NB4 (cell line): ENCODE measurements around the gene BLCAP.

Experiments used
- DNase-seq: peaks from one replicate; pipeline ENCODE4 v3.0.0; 2010; ENCODE audit warnings: low read depth
- H3K4me3 ChIP-seq: one replicate; pipeline ENCODE4 v1.5.1; 2011; ENCODE audit warnings: mild to moderate bottlenecking, low read depth, low read length, moderate library complexity
- MYC ChIP-seq: IDR thresholded peaks from 2 replicates; pipeline ENCODE4 v1.6.1; 2011; ENCODE audit warnings: low read depth, low read length
- POLR2A ChIP-seq: IDR thresholded peaks from 2 replicates; pipeline ENCODE4 v1.6.1; 2011; ENCODE audit warnings: mild to moderate bottlenecking; ENCODE audit not compliant: insufficient read length; ENCODE audit errors: extremely low read depth
- TF ChIP-seq, protein P1 (sequence below): IDR thresholded peaks from one replicate; pipeline ENCODE4 v1.5.1; 2012; ENCODE audit warnings: low read depth, low read length
- TF ChIP-seq, protein P2 (sequence below): IDR thresholded peaks from 2 replicates; pipeline ENCODE4 v1.6.1; 2011; ENCODE audit warnings: low read depth, low read length

BLCAP gene

DNA sequence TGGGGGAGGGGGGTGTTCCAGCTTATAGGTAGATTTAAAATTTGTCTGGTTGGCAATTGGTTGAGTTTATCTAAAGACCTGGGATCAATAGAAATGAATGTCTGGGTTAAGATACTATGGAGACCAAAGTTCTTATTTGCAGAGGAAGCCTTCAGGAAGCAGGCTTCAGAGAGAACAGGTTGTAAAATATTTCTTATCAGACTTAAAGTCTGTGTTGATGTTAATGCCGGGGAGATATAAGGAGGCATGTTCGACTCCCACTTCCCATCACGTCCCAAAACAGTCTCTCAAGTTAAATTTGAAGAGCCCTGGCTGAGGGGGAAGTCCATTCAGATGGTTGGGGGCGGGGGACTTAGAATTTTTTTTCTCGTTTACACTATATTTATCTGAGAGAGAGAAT, 12.3 kb upstream of the BLCAP start:
- no peak for DNase-seq
- H3K4me3 ChIP-seq, result no peak overlapping the region
- TF ChIP-seq POLR2A (no peak), MYC (no peak)
- TF ChIP-seq, protein P1, sequence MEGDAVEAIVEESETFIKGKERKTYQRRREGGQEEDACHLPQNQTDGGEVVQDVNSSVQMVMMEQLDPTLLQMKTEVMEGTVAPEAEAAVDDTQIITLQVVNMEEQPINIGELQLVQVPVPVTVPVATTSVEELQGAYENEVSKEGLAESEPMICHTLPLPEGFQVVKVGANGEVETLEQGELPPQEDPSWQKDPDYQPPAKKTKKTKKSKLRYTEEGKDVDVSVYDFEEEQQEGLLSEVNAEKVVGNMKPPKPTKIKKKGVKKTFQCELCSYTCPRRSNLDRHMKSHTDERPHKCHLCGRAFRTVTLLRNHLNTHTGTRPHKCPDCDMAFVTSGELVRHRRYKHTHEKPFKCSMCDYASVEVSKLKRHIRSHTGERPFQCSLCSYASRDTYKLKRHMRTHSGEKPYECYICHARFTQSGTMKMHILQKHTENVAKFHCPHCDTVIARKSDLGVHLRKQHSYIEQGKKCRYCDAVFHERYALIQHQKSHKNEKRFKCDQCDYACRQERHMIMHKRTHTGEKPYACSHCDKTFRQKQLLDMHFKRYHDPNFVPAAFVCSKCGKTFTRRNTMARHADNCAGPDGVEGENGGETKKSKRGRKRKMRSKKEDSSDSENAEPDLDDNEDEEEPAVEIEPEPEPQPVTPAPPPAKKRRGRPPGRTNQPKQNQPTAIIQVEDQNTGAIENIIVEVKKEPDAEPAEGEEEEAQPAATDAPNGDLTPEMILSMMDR, result no peak
- TF ChIP-seq, protein P2, sequence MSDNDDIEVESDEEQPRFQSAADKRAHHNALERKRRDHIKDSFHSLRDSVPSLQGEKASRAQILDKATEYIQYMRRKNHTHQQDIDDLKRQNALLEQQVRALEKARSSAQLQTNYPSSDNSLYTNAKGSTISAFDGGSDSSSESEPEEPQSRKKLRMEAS, result no peak

DNA sequence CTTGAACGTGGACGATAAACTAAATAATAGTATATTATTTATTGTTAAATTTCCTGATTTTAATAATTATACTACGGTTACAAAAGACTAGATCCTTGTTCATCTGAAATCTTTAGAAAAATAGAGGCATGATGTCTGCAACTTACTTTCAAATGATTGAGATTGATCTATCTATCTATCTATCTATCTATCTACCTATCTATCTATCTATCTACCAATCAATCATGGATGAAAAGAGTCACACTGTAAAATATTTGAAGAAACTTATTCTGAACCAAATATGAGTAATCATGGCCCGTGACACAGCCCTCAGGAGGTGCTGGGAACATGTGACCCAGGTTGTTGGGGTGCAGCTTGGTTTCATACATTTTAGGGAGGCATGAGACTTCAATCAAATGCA, 11.7 kb upstream of the BLCAP start:
- no peak overlapping the region for H3K4me3 ChIP-seq
- no peak for DNase-seq
- TF ChIP-seq MYC (no peak), POLR2A (no peak)
- TF ChIP-seq, protein P2, result no peak
- TF ChIP-seq, protein P1, result no peak

DNA sequence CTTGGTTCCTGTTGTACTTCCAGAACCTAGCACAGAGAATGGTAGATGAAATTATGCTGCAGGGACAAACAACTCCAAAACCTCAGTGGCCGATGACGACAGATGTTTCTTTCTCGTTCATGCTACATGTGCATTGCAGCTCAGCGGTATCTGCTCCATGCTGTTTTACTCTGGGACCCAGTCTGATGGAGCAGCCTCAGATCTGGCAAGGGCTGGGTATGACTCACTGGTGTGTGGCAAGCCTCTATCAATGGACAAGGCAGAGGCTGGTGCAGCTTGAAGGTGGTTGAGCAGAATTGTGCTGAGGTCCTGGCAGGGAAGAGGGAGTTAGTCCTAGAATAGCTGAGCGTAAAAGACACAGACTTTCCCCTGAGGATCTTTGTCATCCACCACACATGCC, 10.3 kb upstream of the BLCAP start:
- peak; percentile 91 for DNase-seq
- TF ChIP-seq, protein P1, result no peak
- peak; percentile 69 for TF ChIP-seq MYC
- TF ChIP-seq, protein P2, result peak; percentile 82
- TF ChIP-seq POLR2A, result no peak
- no peak overlapping the region for H3K4me3 ChIP-seq

DNA sequence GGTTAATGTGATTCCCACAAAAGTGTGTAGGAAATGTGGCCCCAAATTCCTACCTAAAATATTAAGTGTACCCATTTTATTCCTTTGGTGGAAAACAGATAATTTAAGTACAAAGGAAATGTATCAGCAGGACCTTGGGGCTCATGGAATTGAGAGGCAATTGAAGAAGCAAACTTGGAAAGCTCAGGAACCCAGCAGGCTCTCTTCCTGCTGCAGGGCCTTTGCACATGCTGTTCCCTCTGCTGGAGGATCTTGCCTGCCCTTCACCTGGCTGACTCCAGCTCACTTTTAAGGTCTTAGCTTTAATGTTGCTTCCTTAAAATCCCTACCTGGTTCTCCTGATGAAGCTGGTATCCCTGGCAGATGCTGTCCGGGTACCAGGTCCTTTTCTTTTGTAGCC, 9.8 kb upstream of the BLCAP start:
- TF ChIP-seq, protein P1, result no peak
- TF ChIP-seq, protein P2, result no peak
- no peak for TF ChIP-seq MYC
- TF ChIP-seq POLR2A, result no peak

DNA sequence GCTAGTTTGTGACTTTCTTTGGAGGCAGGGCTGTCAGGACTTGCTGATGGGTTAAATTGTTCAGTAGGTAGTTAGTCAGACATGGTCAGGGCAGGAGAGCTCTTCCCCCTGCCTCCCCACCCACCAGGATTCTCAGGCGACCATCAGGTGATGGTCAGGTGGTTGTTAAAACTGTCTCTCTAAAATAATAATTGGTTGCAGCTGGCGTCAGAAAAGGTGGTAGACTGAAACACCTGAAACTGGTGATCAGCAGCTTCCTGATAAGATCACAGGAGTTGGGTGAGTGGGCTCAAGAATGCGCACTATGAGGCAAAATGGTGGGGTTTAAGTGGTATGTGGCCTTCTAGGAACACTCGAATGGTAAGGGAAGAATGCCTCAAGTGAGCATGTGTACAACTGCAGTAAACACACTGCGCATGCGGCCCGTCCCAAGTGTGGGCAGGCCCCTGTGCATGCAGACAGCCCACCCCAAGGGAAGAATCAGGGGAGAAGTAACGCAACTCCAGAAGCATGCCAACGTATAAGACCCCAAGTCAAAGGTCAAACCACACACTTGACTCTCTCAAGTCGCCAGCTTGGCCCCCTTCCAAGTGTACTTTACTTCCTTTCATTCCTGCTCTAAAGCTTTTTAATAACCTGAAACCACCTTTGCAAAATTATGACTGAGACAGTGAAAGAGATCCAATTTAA, 7.9 kb upstream of the BLCAP start:
- no peak for DNase-seq
- no peak overlapping the region for H3K4me3 ChIP-seq
- TF ChIP-seq POLR2A (no peak), MYC (no peak)
- TF ChIP-seq, protein P2, result no peak

More for the DNA sequence above, 9.8 kb upstream of the BLCAP start:
- DNase-seq, result no peak
- H3K4me3 ChIP-seq, result no peak overlapping the region

DNA sequence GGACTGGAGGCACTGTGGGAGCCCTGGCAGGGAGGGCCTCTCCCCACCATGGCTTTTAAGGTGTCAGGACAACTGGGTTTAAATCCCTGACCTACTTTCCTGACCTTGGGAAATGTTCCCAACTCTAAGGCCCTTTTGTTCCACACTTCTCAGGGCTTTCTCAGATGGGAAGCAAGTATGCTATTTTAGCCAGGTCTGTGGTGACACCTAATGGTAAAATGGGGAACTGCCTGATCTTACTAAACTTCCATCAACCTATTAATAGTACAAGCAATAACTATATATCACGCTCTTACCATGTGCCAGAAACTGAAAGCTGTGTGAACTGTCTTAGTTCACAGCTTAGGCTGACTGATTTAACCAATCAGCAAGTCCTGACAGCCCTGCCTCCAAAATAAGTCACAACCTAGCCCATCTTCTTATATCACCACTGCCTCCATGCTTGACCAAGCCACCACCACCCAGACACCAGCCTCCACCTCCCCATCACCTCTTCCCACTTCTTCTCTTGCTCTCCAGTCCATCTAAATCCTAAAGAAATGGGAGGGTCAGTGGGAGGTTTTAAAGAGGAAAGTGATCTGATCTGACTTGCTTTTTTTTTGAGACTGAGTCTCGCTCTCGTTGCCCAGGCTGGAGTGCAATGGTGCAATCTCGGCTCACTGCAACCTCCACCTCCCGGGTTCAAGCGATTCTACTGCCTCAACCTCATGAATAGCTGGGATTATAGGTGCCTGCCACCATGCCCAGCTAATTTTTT, 6.9 kb upstream of the BLCAP start:
- TF ChIP-seq, protein P2, result peak; percentile 48; the same call in 1 of the 2 replicates
- TF ChIP-seq MYC, result peak; percentile 58; the same call in 1 of the 2 replicates
- TF ChIP-seq, protein P1, result peak; percentile 79
- TF ChIP-seq POLR2A, result no peak
- DNase-seq, result peak; percentile 83
- no peak overlapping the region for H3K4me3 ChIP-seq
